DND-41 (cell line): ENCODE data around the gene PRKAR1B.

Experiments used
- ATAC-seq: fragments of 200-7000 bp; cut with Tn5 transposase; 3 replicates; pipeline ENCODE4 v1.9.1; 2021; ENCODE audit warnings: low read depth; ENCODE audit not compliant: insufficient read depth
- DNase-seq: peaks from one replicate; pipeline ENCODE4 v3.0.0-alpha.2; 2020
- H2AFZ ChIP-seq: 2 replicates; pipeline ENCODE4 v1.6.0; 2012; ENCODE audit warnings: low read depth, low read length
- H3K27ac ChIP-seq: 2 replicates; pipeline ENCODE4 v1.5.1; 2012; ENCODE audit warnings: low read length, inconsistent platforms
- H3K27me3 ChIP-seq: fragments of 200-600 bp; sonication (generic); 2 replicates; pipeline ENCODE4 v1.6.0; 2012; ENCODE audit warnings: low read length, mild to moderate bottlenecking, inconsistent platforms; ENCODE audit not compliant: insufficient read depth, poor library complexity
- H3K36me3 ChIP-seq: 2 replicates; pipeline ENCODE4 v1.5.1; 2012; ENCODE audit warnings: low read length, inconsistent platforms; ENCODE audit not compliant: insufficient read depth
- H3K4me1 ChIP-seq: 2 replicates; pipeline ENCODE4 v1.5.1; 2012; ENCODE audit warnings: mild to moderate bottlenecking, low read length; ENCODE audit not compliant: insufficient read depth
- H3K4me2 ChIP-seq: 2 replicates; pipeline ENCODE4 v1.6.0; 2012; ENCODE audit warnings: mild to moderate bottlenecking, moderate library complexity, low read length, inconsistent platforms; ENCODE audit not compliant: insufficient read depth
- H3K4me3 ChIP-seq, 2 experiments: fragments of 200-600 bp in 1 of 2; shearing (Covaris generic) in 1 of 2; 2 replicates each; pipeline ENCODE4 v1.5.1; 2012 to 2016; ENCODE audit warnings: inconsistent platforms in 2 of 2, low read length in 2 of 2, mild to moderate bottlenecking in 2 of 2, low read depth in 1 of 2, moderate library complexity in 1 of 2
- H3K79me2 ChIP-seq: 2 replicates; pipeline ENCODE4 v1.6.0; 2012; ENCODE audit warnings: low read length, inconsistent platforms; ENCODE audit not compliant: insufficient read depth
- H3K9ac ChIP-seq: 2 replicates; pipeline ENCODE4 v1.6.0; 2012; ENCODE audit warnings: low read depth, mild to moderate bottlenecking, inconsistent platforms, low read length, moderate library complexity
- H3K9me3 ChIP-seq: 2 replicates; pipeline ENCODE4 v1.5.1; 2012; ENCODE audit warnings: low read length, moderate library complexity, mild to moderate bottlenecking, inconsistent platforms; ENCODE audit not compliant: insufficient read depth, severe bottlenecking
- H4K20me1 ChIP-seq: 2 replicates; pipeline ENCODE4 v1.6.0; 2012; ENCODE audit warnings: low read length; ENCODE audit not compliant: insufficient read depth
- EZH2 ChIP-seq: IDR thresholded peaks from 3 replicates; pipeline ENCODE4 v1.6.1; 2012; ENCODE audit warnings: borderline replicate concordance, low read depth, mild to moderate bottlenecking, moderate library complexity, low read length, inconsistent platforms; ENCODE audit not compliant: severe bottlenecking
- TF ChIP-seq, protein P1 (sequence below): IDR thresholded peaks from 2 replicates; pipeline ENCODE4 v1.5.1; 2012; ENCODE audit warnings: borderline replicate concordance, low read length, moderate library complexity, mild to moderate bottlenecking; ENCODE audit not compliant: poor library complexity, severe bottlenecking; ENCODE audit errors: extremely low read depth

PRKAR1B gene

DNA sequence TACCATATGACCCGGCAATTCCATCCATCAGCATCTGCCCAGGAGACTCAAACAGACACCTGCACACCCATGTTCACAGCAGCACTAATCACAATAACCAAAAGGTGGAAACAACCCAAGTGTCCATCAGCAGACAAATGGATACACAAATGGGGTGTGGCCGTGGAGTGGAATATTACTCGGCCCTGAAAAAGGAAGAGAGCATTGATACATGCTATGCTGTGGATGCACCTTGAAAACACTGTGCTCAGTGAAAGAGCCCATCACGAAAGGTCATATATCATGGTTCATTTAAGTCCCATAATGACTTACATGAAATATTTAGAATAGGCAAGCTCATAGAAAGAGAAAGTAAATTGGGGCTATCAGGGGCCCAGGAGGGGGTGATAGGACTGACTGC lies 58.1 kb downstream of the PRKAR1B start:
- DNase-seq = no peak
- no peaks in the 10 kb centered on the region for H3K79me2 ChIP-seq
- TF ChIP-seq, protein P1, sequence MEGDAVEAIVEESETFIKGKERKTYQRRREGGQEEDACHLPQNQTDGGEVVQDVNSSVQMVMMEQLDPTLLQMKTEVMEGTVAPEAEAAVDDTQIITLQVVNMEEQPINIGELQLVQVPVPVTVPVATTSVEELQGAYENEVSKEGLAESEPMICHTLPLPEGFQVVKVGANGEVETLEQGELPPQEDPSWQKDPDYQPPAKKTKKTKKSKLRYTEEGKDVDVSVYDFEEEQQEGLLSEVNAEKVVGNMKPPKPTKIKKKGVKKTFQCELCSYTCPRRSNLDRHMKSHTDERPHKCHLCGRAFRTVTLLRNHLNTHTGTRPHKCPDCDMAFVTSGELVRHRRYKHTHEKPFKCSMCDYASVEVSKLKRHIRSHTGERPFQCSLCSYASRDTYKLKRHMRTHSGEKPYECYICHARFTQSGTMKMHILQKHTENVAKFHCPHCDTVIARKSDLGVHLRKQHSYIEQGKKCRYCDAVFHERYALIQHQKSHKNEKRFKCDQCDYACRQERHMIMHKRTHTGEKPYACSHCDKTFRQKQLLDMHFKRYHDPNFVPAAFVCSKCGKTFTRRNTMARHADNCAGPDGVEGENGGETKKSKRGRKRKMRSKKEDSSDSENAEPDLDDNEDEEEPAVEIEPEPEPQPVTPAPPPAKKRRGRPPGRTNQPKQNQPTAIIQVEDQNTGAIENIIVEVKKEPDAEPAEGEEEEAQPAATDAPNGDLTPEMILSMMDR = no peak
- no peak for TF ChIP-seq EZH2
- no peak overlapping the region for H2AFZ ChIP-seq
- H4K20me1 ChIP-seq = no peaks in the 10 kb centered on the region
- H3K27me3 ChIP-seq = no peaks in the 10 kb centered on the region
- no peak overlapping the region for H3K9ac ChIP-seq
- no peak for ATAC-seq
- H3K4me2 ChIP-seq = no peak overlapping the region
- H3K9me3 ChIP-seq = no peaks in the 10 kb centered on the region
- peaks cover 12% of the 10 kb centered on the region; the same call in 1 of the 2 replicates for H3K36me3 ChIP-seq
- no peak overlapping the region for H3K4me3 ChIP-seq
- H3K4me1 ChIP-seq = no peaks in the 10 kb centered on the region
- no peak overlapping the region for H3K27ac ChIP-seq

DNA sequence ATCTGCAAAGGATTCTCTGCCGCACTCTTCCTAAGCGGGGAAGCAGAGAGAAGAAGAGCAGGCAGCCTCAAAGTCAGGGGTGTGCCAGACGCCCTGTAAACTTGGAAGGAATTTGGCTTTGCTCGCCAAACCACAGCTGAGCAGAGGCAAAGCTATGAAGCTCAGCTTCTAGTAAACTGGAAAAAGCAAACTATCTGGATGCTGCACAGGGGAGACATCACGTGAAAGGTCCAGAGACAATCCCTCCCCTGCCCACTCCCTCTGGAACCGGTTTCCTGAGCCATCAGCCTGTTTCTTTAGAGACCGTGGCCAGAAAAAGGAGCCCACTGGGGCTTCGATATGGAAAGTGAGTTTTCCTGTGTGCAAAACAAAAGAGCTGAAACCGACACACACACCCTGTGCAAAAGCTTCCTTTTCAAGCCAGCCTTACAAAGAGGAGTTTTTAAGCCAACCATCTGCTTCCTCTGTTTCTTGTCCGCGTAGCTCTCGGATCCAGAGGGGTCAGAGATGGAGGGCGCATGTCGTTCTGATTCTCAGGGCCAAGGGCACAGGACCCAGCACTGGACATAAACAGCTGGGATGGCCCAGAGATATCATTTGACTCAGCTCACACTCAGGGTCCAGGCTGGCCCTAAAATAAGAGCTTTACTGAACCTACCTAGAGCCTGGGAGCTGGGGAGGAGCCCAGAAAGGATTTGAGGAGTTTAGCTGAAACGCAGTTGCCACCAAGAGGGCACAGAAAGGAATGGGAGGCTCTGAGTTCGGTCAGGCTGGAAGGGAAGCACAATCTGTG lies 58.7 kb downstream of the PRKAR1B start:
- DNase-seq = no peak
- peaks cover 12% of the 10 kb centered on the region; the same call in 1 of the 2 replicates for H3K36me3 ChIP-seq
- no peaks in the 10 kb centered on the region for H3K27me3 ChIP-seq
- H3K79me2 ChIP-seq = no peaks in the 10 kb centered on the region
- TF ChIP-seq, protein P1 = no peak
- TF ChIP-seq EZH2 = no peak
- no peaks in the 10 kb centered on the region for H4K20me1 ChIP-seq
- no peak overlapping the region for H3K9ac ChIP-seq
- H3K4me3 ChIP-seq = no peak overlapping the region
- no peak overlapping the region for H2AFZ ChIP-seq
- no peak for ATAC-seq
- no peak overlapping the region for H3K4me2 ChIP-seq
- H3K9me3 ChIP-seq = no peaks in the 10 kb centered on the region
- H3K4me1 ChIP-seq = no peaks in the 10 kb centered on the region
- no peak overlapping the region for H3K27ac ChIP-seq

DNA sequence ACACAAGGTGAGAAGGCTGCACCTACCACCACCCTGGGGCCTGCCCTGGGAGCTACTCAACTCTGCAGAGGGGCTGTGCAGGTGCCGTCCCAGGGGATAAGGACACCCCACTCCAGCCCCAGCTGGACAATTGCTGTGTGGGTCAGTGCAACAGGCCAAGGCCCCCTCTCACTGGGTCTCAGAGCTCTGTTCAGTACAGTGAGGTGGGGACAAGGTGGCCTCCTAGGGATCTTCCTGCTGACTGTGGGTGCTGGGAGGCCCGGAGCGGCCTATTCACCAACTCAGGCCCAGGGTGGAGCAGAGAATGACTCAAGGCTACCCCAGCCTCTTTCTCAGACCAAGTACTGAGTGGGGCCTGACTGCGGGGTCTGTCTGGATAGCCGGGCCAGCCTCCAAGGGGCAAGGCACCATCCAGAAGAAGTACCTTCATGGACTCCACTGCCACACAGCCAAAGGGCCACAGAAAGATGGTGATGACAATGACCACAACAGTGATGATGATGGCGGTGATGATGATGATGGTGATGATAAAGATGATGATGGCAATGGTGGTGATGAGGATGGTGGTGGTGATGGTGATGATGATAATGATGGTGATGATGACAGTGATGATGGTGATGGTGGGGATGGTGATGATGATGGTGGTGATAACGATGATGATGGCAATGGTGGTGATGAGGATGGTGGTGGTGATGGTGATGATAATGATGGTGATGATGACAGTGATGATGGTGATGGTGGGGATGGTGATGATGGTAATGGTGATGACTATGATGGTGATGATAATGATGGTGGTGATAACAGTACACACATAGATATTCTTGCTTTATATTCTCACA lies 60.4 kb downstream of the PRKAR1B start:
- DNase-seq = no peak
- Histone ChIP-seq H3K79me2 (no peaks in the 10 kb centered on the region), H3K36me3 (peaks cover 12% of the 10 kb centered on the region; the same call in 1 of the 2 replicates), H2AFZ (no peak overlapping the region), H3K27ac (no peak overlapping the region), H4K20me1 (no peaks in the 10 kb centered on the region), H3K9me3 (no peaks in the 10 kb centered on the region), H3K4me2 (no peak overlapping the region), H3K9ac (no peak overlapping the region), H3K4me1 (no peaks in the 10 kb centered on the region), H3K27me3 (no peaks in the 10 kb centered on the region), H3K4me3 (no peak overlapping the region)
- TF ChIP-seq, protein P1 = no peak
- TF ChIP-seq EZH2 = no peak
- ATAC-seq = no peak
